NCI-H2081 treated with DMSO at 0.1 percent for 48 hours (cell line): ENCODE measurements around the gene C22orf39.

Source experiments
- DNase-seq: peaks from one replicate; lab custom pipeline; 2025; lab: John Stamatoyannopoulos, UW

The C22orf39 gene

GRCh38 chr22:19447330-19448075 lies at the start of gene C22orf39:
Gene C22orf39, minus strand, starts transcription at chr22:19447711. Its CDS starts 23 bp downstream, at chr22:19447688.
- DNase-seq = peak; percentile 86

GRCh38 chr22:19497245-19497644 lies 49.7 kb upstream of the C22orf39 start:
- no peak for DNase-seq

- no peak for DNase-seq
Measured at GRCh38 chr22:19496324-19496630, 48.8 kb upstream of the C22orf39 start.

- DNase-seq = no peak
Measured at GRCh38 chr22:19495562-19496323, 48.2 kb upstream of the C22orf39 start.

GRCh38 chr22:19494676-19495173 lies 47.2 kb upstream of the C22orf39 start:
- no peak for DNase-seq

- DNase-seq = no peak
Measured at GRCh38 chr22:19494001-19494560, 46.6 kb upstream of the C22orf39 start.

GRCh38 chr22:19492504-19493174 lies 45.1 kb upstream of the C22orf39 start:
- no peak for DNase-seq

- DNase-seq = no peak
Measured at GRCh38 chr22:19490628-19491230, 43.2 kb upstream of the C22orf39 start.

GRCh38 chr22:19488884-19489843 lies 41.7 kb upstream of the C22orf39 start:
- DNase-seq = no peak

GRCh38 chr22:19488285-19488684 lies 40.8 kb upstream of the C22orf39 start:
- DNase-seq = no peak

- no peak for DNase-seq
Measured at GRCh38 chr22:19483481-19484244, 36.2 kb upstream of the C22orf39 start.

GRCh38 chr22:19482297-19482696 lies 34.8 kb upstream of the C22orf39 start:
- no peak for DNase-seq

GRCh38 chr22:19480789-19481188 lies 33.3 kb upstream of the C22orf39 start:
- no peak for DNase-seq

GRCh38 chr22:19480173-19480568 lies 32.7 kb upstream of the C22orf39 start:
- DNase-seq = no peak

GRCh38 chr22:19479355-19480172 lies 32.1 kb upstream of the C22orf39 start, which contains the start of gene CDC45:
Gene CDC45, plus strand, starts transcription at chr22:19479920. Its CDS starts 49 bp downstream, at chr22:19479969.
- peak; percentile 95 for DNase-seq

GRCh38 chr22:19478901-19479354 lies 31.4 kb upstream of the C22orf39 start, which contains the start of gene UFD1:
Gene UFD1, minus strand, starts transcription at chr22:19479193. Its CDS starts 108 bp downstream, at chr22:19479085.
- no peak for DNase-seq

- DNase-seq = no peak
Measured at GRCh38 chr22:19478045-19478900, 30.8 kb upstream of the C22orf39 start.
